ENCODE data around the gene GRHPR.
"Not testable (repeated sequence)": the region's sequence is repeated elsewhere in the genome, so short reads cannot be mapped to it uniquely, and the experiment has no call there.

GRHPR gene

DNA sequence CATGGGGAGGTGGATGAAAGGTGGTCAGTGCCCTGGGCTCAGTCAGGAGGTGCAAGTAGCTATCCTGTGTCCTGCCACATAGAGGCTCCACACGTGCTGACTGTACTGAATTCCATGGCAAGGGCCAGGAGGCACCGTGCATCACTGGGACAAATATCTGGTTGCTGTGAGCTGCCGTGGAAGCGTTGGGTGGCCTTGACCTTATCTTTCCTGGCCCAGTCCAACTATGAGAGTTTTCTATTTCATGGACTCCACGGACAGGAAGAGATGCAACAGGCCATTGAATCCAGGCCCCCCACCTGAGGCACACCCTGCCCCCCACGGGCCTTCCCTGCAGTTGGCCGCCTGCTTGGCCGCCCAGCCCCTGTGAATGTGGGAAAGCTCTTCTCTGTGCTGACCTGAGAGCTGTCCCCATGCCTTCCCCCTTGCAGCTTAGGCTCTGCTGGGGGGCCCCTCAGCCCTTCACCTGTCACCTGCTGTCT is 1.7 kb downstream of the GRHPR start:
- DNase-seq, result no peak

DNA sequence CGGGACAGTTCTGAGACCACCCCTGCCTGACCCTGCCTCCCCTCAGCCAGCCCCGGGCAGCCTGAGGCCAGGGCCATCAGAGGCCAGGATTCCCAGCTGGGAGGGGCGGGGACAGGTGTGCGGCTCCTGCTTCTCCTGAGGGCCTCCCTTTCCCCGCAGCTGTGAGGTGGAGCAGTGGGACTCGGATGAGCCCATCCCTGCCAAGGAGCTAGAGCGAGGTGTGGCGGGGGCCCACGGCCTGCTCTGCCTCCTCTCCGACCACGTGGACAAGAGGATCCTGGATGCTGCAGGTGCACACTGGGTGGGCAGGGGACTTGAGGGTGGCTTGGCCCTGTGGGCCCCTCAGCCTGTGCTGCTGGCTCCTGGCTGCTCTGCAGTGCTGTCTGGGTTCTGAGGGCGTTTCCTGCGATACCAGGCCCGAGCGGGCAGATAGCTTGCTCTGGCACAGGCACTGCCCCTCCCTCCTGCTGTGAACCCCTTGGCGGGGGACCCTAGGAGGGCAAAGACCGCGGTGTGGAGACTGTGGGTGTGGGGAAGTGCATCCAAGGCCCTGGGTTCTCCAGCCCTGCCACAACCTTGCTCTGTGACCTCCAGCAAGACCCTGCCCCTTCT is 2.3 kb downstream of the GRHPR start:
- DNase-seq, result no peak

DNA sequence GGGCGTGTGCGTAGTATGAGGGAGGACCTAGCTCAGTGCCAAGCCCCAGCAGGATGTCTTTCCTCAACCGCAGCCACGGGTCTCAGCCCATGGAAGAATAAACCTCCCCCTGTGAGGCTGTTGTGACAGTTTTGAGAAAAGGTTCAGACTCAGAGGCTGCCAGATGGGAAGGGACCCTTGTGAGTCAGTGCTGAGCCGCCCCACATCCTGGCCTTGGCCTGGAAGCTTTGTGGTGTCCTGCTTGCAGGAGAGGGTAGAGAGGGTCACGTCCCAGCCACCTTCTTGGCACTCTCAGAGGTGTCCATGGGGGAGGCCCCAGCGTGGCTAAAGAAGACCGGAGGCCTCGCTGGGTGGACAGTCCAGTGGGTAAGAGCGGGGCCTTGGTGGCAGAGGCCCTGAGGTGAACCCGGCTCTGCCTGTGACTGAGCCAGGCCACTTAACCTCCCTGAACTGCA is 2.8 kb downstream of the GRHPR start:
- no peak for DNase-seq

DNA sequence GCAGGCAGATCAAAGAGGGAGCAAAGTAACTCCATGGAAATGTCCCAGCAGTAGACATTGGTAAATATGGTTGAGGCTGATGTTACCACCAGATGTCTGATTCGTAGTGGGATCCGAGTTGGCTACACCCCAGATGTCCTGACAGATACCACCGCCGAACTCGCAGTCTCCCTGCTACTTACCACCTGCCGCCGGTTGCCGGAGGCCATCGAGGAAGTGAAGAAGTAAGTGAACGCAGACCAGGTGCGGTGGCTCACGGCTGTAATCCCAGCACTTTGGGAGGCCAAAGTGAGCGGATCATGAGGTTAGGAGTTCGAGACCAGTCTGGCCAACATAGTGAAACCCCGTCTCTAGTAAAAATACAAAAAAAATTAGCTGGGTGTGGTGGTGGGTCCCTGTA is 3.9 kb downstream of the GRHPR start:
- DNase-seq, result not testable (repeated sequence)

DNA sequence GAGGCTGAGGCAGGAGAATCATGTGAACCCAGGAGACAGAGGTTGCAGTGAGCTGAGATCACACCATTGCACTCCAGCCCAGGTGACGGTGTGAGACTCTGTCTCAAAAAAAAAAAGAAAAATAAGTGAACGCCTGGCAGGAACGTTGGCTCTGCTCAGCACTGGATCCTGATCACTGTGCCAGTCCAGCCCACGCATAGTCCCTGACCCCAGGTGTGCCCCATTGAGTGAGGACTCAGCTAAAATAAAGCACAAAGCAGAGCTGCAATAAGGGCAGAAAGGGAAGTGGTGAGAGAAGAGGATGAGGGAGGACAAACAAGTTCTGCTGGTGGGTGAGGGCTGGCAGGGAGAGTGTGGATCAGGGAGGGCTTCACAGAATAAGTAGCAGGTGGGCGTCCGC is 4.3 kb downstream of the GRHPR start:
- DNase-seq, result no peak

DNA sequence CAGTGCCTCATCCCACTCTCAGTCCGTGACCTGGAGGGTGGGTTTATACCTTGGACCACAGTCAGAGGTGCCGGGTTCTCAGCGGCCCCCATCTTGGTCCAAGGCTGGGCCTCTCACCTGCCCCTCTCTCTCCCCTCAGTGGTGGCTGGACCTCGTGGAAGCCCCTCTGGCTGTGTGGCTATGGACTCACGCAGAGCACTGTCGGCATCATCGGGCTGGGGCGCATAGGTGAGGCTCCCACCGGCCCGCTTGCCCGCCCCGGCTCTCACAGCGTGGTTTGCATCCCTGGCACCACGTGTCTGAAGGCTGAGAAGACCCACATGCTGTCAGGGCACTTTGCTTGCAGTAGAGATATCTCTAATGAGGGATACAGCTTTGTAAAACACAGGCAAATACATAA is 5.8 kb downstream of the GRHPR start:
- DNase-seq, result no peak

DNA sequence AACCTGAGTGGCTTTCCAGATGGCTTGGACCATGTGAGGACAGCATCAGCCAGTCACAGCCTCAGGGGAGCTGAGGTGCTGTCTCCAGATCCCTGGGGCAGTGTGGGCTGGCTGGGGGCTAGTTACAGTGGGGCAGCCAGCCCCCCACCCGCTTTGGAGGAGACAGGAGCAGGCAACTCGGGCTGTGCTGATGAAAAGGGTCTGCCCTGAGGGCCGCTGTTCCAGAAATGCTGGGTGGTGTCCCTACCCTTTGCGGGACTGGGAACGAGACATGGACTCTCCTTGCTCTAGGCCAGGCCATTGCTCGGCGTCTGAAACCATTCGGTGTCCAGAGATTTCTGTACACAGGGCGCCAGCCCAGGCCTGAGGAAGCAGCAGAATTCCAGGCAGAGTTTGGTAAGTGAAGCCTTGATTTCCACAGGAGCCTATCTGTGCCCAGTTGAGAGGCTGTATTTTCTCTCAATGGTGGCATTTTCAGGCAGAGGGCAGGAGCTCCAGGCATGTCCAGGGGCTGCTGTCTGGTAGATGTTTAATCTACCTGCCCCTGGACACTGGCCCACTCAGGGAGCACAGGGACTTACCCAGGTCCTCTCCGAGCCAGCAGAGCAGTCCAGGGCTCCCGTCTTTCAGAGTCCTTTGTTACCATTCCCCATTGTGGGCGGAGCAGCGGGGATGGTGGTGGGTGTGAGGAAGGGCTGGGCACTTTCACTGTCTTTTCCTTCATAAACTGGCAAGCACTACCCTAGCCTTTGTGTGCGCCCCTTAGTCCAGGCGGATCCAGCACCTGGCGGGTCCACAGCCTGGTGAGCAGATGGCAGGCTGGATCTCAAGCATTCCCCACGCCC is 7.2 kb downstream of the GRHPR start:
- DNase-seq, result no peak

DNA sequence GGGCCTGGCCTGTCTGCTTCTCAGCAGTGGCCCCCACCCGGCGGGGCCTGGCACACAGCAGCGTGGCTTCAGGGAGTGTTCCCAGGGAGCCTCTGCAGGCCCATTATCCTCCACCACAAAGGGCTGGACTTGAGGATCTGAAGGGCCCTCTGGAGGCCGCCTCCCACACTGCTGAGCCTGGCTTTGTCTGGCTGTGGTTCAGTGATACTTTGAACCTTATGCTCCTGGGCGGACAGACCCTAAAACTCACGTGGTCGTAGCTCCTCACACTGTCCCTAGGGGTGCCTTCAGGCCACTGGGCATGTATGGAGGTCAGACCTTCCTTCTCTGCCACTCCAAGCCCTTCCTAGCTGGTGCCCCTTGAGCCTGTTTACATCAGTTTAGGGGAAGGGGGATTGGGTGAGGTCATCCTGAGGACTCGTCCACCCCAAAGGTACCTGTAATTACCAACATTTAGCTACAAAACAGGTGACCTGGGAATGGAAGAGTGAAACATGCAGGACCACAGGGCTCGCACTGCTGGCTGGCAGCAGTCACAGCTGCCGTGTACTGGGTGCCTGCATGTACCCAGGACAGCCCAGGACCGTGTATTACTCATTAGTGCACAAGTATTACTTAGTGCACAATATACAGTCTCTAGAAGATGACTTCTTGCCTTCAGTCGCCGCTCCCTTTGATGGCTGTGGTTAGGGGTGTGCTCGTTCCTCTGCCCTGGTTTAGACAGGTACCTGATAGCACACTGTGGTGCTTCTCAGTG is 8.5 kb downstream of the GRHPR start:
- no peak for DNase-seq

DNA sequence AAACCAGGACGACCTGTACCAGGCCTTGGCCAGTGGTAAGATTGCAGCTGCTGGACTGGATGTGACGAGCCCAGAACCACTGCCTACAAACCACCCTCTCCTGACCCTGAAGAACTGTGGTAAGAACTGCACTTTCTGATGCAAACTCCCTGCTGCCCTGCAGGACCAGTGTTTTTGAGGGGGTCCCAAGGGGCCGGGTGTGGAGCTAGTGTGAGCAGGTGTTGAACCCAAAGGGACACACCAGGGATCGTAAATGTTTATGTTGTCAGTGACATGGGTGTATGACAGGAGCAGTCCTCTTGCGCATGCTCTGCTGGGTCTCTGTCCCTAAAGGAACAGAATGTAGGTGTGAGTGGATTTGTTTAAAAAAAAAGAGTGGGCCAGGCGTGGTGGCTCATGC is 9.5 kb downstream of the GRHPR start:
- DNase-seq, result no peak

DNA sequence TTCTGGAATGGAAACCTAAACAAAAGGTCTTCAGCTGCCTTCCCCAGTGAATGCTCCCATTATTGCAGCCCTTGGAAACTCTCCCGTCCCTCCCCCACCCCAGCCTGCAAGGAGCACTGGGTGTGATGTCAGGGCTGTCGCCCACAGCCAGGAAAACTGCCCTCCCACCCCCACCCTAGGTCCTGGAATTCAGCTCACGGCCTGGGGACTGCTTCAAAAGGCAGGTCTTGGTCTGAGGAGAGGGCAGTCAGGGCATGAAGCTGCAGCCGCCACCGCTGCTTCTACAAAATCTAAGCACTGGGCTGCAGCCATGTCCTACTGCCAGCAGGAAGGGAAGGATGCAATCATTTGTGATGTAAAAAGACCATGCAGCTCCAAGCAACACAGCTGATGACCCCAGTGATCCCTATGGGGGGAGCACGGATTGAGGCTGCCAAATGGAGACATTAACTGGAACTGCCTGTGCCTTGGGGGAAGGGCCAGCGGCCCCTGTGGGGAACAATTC is 11.4 kb downstream of the GRHPR start:
- DNase-seq, result no peak

DNA sequence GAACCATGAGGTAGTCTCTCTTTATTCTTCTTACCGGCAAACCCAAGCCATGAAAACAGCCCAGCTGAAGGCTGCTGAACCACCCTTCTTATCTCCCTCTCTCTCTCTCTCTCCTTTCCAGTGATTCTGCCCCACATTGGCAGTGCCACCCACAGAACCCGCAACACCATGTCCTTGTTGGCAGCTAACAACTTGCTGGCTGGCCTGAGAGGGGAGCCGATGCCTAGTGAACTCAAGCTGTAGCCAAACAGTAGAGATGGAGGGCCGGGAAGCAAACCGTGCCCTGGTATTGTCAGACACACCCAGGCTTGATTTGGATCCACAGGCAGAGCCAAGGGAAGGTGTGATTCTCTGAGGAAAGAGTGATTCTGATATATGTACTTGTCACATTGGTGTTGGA is 14.0 kb downstream of the GRHPR start:
- no peak for DNase-seq

DNA sequence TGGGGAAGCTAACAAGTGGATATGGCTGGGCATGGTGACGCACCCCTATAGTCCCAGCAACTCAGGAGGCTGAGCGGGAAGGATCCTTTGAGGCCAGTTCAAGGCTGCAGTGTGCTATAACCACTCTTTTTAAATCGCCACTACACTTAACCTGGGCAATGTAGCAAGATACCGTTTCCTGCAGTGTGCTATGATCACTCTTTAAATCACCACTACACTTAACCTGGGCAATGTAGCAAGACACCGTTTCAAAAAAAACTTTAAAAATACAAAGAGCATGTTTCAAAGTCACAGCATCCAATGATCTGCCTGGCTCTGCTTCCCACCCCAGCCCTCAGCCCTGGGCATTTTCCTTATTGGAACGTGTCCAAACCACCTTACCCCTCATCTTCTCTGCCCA is 14.5 kb downstream of the GRHPR start:
- no peak for DNase-seq

DNA sequence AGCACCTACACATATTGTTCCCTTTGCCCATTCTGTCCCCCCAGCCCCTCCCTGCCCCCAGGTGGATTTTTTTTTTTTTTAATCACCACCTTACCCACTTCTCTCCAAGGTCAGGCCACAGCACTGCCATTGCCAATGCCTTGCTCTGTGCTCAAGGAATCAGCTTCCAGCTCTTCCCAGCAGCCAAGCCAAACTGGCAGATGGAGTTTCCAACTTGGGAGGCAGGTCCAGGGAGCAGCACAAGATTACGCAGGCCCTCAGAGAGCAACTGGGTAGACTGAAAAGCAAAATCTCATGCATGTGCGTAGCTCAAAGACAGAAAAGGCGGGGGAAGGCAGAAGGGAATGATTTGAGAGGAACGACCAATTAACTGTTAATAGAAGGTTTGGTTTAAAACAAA is 15.1 kb downstream of the GRHPR start:
- DNase-seq, result no peak

DNA sequence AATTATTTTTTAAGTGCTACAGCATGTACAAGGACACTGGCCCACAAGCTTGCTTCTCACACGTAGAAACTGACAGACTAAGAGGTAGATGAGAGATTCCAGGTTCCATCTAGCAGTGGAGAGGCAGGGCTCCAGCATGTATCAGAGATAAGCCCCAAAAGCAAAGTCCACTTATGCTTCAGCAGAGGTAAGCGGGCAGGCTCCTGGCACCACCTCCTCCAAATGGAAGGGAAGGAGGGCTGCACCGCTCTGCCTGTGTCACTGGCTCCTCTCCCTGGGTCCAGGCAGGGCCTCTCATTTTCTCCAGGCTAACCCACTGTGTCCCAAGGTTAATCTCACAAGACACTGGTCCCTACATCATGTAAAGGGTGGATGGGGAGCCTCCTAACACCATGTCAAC is 15.9 kb downstream of the GRHPR start:
- DNase-seq, result no peak

DNA sequence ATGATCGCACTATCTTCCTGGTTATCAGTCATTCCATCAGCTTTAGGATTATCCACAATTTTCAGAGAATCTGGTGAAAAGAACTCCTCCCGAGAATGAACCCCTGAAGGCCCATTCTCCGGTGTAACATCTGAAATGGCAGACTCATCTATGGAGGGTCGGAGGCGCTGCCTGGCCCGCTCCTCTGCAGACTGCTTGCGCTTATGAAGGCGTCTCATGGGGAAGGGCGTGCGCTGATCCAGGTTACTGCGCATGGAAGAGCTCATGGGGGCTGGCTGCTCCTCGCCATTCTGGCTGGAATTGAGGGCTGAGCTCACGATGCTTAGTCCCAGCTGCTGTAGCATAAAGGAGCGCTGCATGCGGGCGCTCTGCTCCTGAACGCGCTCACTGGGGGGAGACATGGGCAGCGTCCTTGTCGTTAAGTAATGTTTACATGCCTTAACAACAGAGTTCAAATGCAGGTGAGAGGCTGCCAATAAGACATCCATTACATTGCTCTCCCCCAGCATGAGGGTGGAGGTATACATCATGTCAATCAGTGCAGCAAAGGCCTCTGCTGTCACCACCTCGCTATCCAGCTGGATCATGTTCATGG is 19.4 kb downstream of the GRHPR start:
- no peak for DNase-seq

DNA sequence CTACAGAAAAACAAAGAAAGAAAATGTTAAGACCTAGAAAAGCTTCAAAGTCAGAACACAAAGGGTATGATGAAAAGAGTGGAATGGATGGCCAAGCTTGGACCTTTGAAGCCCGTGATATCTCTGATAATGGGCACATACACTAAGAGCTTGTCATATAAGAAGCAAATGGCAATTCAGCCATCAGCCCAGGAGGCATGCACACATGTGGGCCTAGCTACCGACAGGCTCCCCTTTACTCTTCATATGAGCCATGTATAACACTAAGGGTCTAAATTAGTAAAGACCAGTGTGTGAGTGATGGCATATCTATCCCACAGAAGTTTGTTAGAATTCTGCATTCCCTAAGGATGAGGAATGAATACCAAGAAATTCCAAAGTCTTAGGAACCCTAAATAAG is 20.1 kb downstream of the GRHPR start:
- DNase-seq, result no peak

DNA sequence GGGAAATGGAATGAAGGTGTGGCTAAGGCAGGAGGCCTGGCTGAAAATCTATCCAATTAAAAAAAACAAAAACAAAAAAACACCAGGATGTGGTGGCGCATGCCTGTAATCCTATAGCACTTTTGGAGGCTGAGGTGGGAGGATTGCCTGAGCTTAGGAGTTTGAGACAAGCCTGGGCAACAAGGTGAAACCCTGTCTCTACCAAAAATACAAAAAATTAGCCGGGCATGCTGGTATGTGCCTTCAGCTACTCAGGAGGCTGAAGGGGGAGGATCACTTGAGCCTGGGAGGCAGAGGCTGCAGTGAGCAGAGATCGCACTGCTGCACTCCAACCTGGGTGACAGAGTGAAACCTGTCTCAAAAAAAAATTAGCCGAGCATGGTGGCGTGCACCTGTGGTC is 21.1 kb downstream of the GRHPR start:
- no peak for DNase-seq

DNA sequence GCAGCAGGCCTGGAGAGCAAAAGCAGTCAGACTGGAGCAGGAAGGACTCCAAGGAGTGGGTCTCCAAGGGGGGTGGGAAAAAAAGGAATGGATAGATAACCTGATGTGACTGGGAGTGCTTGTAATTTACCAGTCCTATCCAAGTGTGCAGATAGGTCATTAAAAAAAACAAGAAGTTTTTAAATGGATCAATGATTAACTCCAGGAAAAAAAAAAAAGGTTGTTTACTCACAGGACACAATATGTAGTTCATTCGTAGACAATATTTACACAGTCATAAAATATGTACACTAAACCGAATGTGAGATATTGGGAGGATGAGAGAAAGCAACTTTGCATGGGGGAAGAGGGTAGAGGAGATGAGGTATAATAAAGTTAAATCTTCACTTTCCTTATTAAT is 22.4 kb downstream of the GRHPR start:
- no peak for DNase-seq

DNA sequence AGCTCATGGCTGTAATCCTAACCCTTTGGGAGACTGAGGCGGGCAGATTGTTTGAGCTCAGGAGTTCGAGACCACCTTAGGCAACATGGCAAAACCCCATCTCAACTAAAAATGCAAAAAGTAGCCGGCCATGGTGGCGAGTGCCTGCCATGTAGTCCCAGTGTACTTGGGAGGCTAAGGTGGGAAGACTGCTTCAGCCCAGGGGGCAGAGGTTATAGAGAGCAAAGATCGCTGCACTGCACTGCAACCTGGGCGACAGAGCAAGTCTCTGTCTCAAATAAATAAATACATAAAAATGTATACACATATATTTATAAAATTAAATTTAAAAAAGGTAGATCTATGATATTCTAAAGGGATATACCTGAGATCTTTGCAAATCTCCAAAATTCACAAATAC is 23.3 kb downstream of the GRHPR start:
- DNase-seq, result no peak

DNA sequence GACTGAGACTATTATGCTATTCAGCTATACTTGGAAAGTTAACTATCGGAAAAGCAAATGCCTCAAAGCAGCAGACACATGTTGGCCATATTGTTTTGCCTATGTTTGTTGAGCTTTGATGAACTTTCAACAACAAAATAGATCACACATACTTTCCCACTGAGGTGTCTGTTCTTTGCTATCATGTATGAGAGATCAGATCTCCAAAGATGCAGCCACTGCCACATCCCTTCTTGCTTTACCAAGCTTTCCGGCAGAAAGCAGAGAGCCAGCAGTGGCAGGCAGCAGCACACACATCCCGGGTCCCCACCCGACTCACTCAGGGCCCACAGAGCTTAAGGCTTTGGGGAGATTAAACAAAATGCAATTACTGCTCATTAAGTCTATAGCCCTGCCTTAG is 23.9 kb downstream of the GRHPR start:
- no peak for DNase-seq

DNA sequence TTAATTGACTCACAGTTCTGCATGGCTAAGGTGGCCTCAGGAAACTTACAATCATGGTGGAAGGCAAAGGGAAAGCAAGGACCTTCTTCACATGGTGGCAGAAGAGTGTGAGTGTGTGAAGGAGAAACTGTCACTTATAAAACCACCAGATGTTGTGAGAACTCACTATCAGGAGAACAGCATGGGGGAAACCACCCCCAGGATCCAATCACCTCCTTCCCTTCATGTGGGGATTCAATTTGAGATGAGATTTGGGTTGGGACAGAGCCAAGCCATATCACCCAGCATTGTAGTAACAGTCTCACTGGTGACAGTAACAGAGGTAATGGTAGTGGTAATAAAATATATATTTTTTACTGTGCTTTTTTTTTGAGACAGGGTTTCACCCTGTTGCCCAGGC is 24.6 kb downstream of the GRHPR start:
- no peak for DNase-seq

DNA sequence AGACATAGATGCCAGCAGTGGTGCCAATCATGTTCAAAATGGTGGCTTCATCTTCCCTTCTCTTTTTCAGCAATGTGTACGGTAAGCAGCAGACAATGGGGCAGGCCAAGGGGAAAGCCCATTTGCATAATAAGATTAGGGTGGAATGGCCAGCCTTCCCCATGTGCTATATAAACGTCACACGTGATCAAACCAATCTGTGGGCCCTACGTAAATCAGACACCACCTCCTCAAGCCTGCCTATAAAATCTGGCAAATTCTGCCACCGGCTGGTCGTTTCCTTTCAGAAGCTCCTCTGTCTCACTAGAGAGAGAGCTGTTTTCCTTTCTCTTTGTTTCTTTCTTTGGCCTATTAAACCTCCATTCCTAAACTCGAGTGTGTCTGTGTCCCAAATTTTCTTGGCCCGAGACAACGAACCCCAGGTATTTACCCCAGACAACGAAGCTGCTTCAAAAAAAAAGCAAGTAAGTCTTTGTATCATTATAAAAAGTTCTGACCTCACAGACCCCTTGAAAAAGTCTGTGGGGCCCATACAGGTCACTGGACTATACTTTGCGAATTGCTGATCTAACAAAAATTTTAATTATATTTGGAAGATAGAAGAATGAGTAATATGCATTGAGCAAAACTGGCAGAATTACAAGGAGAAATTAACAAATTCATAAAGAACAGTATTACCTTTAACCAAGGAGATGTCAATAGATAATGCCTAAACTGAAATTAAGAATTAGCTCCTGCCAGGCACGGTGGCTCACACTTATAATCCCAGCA is 27.6 kb downstream of the GRHPR start:
- DNase-seq, result no peak

All from stimulated activated naive CD4-positive, alpha-beta T cell (primary cell).